ENCODE measurements around the gene MLNR.
A peak's percentile ranks its signal among the peaks of the same experiment; 100 is the strongest.

MLNR gene

DNA sequence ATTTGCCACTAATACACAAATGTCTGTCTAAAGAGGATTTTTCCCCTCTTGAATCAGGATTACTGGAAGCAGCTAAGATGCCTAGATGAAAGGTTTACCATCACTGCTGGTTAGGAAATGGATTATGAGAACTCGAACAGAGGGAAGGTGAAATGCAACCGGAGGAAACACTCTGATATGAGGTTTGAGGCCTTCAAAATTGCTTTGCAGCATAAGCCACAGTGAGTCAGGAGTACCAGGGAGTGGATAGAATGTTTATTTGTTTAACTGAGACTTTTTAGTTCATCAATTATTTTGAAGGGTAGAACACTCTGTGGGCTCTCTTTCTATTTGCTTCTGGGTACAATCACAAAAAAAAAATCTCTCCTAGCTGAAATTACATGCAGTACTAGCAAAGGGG is 45.7 kb downstream of the MLNR start:
- DNase-seq (ENCODE audit: low read depth in 2 of 2) = peak; percentile 1 to 2
- TF ChIP-seq, protein P1, sequence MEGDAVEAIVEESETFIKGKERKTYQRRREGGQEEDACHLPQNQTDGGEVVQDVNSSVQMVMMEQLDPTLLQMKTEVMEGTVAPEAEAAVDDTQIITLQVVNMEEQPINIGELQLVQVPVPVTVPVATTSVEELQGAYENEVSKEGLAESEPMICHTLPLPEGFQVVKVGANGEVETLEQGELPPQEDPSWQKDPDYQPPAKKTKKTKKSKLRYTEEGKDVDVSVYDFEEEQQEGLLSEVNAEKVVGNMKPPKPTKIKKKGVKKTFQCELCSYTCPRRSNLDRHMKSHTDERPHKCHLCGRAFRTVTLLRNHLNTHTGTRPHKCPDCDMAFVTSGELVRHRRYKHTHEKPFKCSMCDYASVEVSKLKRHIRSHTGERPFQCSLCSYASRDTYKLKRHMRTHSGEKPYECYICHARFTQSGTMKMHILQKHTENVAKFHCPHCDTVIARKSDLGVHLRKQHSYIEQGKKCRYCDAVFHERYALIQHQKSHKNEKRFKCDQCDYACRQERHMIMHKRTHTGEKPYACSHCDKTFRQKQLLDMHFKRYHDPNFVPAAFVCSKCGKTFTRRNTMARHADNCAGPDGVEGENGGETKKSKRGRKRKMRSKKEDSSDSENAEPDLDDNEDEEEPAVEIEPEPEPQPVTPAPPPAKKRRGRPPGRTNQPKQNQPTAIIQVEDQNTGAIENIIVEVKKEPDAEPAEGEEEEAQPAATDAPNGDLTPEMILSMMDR (IDR thresholded peaks at IDR 0.05; ENCODE audit: low read depth, low read length) = no peak
- no peak overlapping the region for H3K4me3 ChIP-seq (replicated peaks in 1 of 2; ENCODE audit: low read depth in 2 of 2, low read length in 2 of 2)

DNA sequence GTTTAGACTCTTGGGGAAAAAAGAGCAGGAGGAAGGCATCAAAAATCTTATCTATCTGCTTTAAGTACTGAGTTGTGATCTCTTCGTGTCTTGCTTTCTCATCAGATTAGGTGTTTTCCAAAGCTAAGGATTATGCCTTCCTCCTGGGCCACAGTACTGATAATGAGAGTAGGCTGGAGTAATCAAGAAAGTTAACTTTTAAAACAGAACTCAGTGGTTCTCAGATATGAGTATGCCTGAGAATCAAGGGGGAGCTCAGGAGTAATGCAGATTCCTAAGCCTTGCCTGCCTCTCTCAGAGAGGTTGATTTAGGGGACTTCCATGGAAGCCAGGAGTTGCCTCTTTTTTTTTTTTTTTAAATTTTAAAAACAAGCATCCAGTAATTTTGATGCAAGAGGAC is 51.1 kb downstream of the MLNR start:
- H3K4me3 ChIP-seq (replicated peaks in 1 of 2; ENCODE audit: low read depth in 2 of 2, low read length in 2 of 2) = no peak overlapping the region
- TF ChIP-seq, protein P1 (IDR thresholded peaks at IDR 0.05; ENCODE audit: low read depth, low read length) = no peak
- DNase-seq (ENCODE audit: low read depth in 2 of 2) = no peak

All from cardiac fibroblast (primary cell).